ENCODE measurements around the gene SLC25A41.
"Not testable (repeated sequence)": the region's sequence is repeated elsewhere in the genome, so short reads cannot be mapped to it uniquely, and the experiment has no call there.

Gene SLC25A41

DNA sequence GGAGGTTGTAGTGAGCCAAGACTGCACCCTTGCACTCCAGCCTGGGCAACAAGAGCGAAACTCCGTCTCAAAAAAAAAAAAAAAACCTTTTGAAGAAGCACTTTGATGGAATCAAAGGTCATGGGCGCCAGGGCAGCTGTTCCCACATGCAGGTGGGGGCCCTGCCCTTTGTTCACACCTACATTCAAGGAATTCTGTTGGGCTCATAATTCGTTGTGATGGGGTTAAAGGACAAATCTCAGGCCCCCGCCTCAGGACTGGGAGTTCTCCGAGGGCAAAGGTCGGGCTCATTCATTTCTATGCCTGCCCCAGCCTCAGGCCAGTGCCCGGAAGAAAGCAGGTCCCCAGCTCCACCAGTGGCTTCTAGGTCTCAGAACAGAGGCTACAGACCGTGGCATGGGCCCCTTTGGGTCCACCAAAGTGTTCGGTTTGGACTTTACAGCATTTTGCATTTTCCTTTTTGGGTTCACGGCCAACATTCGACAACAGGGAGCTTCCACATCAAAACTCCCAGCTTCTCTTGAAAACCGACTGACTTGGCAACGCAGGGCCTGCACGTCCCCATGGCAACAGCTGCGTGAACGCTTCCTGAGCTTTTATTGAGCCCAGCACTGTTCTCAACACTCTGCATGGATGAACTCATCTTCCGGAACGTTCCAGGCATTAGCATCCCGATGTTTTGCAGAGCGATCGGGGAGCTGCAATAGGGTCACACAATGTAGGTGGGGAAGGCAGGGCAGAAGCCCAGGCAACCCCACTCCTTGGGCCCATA, 30.5 kb downstream of the SLC25A41 start:
- FAIRE-seq: no peak

DNA sequence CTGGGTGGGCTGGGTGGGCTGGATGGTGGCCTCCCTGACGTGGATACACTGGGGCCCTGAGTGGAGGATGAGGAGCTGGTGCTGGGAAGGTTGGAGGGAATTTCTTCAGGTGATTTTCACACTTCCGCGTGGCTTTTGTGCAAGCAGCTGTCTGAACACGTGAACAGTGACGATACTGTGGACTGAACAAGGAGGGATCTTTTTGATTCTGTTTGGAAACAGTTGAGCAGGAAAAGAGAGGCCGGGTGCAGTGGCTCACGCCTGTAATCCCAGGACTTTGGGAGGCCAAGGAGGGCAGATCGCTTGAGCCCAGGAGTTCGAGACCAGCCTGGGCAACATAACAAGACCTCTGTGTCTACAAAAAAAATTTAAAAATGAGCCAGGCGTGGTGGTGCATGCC, 31.5 kb downstream of the SLC25A41 start:
- no peak for FAIRE-seq

DNA sequence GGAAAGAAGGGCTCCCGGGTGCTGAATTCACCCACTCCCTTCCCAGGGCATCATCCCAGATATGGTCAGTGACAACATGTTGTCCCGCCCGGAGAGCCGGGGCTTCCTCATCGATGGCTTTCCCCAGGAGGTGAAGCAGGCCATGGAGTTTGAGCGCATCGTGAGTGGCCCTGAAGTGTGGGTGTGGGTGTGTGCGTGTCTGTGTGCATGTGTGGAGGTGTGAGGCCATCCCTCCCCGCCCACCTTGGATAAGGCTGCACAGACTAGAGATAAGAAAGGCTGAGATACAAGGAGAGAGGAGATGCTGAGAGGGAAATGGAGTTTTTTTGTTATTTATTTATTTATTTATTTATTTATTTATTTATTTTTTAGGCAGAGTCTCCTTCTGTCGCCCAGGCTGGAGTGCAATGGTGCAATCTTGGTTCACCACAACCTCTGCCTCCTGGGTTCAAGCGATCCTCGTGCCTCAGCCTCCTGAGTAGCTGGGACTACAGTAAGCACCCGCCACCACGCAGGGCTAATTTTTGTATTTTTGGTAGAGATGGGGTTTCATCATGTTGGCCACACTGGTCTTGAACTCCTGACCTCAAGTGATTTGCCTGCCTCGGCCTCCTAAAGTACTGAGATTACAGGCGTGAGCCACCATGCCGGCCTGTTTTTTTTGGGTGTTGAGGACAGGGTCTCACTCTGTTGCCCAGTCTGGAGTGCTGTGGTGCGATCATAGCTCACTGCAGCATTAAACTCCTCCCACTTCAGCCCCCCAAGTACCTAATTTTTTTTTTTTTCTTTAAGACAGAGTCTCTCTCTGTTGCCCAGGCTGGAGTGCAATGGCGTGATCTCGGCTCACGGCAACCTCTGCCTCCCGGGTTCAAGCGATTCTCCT, 33.3 kb downstream of the SLC25A41 start:
- FAIRE-seq: not testable (repeated sequence)

DNA sequence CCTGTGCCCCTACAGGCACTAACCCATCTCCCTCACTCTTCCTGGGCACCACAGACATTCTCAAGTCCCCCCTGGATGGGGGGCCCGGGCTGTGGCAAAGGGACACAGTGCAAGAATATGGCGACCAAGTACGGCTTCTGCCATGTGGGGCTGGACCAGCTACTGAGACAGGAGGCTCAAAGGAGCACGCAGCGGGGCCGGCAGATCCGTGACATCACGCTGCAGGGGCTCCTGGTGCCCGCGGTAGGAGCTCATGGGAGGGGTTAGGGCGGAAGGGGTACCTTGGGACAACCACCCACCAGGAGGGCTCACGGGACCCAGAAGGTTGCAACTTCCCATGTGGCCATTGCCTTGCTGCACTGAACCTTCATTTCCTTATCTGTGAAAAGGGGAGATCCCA, 37.3 kb downstream of the SLC25A41 start:
- no peak for FAIRE-seq

DNA sequence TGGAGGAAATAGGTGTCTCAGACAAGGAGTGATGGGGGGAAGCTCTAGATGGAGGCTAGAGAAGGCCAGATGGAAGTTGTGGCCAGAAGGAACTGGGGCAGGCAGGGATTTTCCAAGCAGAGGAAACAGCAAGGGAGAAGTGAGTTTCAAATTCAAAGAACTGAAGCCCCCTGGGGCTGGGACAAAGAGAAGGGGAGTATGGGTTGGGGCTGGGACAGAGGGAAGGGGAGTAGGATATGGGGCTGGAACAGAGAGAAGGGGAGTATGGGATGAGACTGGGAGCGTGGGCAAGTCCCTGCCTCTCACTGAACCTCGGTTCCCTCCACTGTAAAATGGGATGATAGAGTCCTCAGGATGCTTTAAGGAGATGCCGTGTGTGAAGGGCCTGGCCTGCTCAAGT, 38.7 kb downstream of the SLC25A41 start:
- FAIRE-seq: no peak

DNA sequence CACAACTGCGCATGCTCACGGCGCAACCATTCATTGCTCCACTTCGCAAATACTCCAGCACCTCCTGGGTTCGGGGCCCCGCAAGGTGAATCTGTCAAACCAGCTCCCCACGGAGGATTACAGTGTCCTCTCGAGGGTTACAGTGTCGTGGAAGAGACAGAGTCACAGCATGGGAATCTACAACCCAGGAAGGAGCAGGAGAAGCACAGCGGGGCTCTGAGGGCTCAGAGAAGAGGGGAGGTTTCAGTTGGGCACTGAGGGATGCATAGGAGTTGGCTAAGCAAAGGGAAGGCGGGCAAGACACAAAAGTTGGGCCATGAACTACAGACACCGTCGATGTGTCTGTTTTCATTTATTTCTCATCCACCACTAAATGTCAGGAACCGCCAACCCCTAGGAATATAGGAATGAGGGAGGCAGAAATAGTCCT, 39.6 kb downstream of the SLC25A41 start:
- FAIRE-seq: no peak

DNA sequence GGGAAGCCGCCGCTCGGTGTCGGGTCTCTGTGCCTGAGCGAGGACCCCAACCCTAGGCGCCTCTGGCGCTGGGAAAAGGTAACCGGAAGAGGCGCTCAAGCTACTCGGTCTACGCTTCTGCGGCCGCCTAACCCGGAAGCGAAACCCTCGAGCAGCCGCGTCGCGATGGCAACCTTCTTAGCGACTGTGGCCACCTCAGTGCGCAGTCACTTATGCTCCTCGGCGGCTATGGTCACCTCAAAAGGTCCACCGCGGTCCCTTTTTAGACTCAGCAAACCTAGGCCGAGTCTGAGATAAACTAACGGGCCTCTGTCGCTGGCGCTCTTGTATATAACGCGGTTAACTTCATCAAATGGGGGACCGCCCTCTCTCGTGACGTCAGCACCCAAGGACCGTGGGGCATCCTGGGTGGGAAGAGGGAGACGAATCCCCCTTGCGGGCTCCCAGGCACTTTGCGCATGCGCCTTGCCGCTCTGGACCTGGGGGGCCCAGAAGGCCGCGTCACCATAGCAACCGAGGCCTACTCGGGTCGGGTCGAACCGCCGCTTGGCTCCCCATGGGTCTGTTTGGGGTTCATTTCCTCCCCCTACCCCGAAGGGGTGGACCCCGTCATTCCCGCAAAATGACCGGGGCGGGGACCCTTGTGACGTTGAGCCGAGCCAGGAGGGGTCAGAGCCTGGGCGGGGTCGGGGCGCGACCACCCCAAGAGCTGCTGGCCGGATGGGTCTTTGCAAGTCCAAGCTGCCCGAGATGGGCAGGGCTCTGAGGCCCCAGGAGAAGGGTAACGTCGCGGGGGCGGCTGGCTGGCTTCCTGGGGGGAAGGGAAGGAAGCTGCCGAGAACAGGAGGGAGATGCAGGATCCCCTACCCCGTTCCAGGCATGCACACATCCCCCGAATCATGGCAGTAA, 40.2 kb downstream of the SLC25A41 start, which contains the start of gene GTF2F1:
Gene GTF2F1 (minus strand): TSS at position 91 of the 909 bp plus-strand sequence. CDS start 169 bp downstream, outside the sequence.
- peak; percentile 94 for FAIRE-seq

DNA sequence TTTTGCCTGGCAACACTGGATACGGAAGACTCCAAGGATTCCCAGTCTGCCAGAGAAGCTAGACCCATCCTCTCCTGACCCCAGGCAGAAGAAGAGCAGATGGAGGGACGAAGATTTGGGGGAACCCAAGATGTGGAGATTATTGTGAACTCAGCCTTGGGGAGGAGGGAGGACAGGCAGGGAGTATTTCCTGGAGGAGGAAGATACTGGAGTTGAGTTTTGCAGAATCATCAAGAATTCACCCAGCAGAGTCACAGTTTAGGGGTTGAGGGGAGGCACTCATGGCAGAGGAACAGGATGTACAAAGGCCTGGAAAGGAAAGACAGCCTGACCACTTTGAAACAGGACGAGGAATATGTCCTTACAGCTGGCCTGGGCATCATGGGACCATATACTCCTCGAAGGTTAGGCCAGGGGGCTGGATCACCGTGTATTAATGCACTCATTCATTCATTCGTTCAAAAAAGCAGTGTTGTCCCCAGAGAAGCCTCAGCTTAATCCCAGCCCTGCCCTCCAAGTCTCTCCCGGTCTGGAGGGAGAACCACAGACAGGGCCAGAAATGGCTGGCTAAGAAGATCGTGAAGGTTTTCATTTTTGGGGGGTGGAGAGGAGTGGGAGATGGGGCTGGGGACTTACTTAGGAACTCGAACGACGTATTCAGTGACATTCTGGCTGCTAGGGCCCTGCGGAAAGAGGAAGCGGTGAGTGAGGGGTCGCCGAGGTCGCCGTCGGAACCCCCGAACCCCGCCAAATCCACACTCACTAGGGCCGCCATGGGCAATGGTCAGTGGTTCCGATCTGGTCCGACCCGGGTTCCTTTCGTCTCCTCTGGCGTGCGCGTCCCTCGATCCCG, 41.1 kb downstream of the SLC25A41 start:
- no peak for FAIRE-seq

DNA sequence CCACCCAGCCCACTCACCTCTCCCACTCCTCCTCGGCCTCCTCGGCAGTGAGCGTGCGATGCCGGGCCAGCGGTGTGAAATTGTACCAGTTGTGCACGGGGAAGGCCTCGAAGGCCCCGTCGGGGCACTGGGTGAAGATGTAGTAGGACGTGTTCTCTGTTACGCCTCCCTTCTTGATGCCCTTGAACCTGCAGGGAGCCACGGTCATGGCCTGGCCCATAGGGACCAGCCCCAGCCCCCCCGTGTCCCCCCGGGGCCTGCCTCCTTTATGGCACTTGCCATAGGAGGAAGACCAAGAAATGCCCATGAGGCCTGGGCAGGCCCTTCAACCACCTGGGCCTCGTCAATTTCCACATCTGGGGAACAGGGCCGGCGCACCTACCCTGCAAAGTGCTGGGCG, 46.2 kb downstream of the SLC25A41 start:
- no peak for FAIRE-seq

DNA sequence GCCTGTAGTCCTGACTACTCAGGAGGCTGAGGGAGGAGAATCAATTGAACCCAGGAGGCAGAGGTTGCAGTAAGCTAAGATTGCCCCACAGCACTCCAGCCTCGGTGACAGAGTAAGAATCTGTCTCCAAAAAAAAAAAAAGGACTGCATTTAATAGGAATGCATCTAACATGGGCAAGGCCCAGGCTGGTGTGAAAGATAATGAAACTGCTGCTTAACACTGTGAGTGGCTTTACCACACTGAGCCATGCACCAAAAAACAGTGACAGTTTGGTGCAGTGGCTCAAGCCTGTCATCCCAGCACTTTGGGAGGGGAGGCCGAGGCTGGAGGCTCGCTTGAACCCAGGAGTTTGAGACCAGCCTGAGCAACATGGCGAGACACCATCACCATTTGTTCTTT, 49.2 kb downstream of the SLC25A41 start:
- no peak for FAIRE-seq

DNA sequence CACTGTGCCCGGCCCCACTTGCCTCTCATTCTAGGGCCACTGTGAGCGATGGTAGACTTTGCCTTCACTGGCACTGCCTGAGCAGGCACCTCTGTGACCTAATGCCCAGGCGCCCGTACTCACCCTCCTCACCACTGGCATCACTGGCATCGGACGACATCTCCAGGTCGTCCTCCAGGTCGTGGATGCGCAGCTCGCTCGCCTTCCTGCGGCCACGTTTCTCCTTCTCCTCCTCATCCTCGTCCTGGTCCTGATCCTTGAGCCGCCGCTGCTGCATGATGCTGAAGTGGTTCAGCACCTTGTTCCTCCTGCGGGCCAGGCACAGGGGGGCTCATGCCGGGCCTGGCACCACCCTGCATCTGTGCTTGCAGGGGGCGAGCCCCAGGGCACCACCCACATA, 50.4 kb downstream of the SLC25A41 start:
- no peak for FAIRE-seq

DNA sequence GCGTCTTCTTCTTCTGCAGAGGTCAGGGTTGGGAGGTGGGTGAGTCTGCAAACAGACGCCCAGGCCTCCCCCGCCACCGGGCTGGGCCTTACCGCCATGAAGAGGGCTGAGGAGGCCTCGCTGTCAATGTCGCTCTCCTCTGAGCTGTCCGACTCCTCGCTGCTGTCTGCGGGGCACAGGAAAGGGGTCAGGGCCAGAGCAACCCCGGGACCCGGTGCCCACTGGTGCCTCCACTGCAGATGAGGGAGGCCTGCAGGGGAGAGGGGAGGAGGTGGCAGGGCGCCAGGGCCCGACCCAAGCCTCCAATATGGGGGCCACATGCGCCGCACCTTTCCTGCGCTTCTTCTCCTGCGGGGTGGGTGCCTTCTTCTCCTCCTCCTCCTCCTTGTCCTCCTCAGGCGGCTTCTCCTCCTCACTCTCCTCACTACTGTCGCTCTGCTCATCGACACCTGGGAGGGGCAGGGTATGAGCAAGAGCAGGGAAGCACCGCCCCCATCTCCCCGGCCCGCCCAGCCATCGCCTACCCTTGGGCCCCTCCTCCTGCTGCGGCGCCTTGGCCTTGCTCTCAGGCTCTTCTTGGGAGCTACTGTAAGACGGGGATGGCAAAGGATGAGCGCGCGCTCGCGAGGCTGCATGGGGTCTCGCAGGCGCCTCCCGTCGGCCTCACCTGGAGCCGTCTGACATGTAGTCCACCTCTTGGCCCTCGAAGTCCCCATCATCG, 52.4 kb downstream of the SLC25A41 start:
- FAIRE-seq: no peak

DNA sequence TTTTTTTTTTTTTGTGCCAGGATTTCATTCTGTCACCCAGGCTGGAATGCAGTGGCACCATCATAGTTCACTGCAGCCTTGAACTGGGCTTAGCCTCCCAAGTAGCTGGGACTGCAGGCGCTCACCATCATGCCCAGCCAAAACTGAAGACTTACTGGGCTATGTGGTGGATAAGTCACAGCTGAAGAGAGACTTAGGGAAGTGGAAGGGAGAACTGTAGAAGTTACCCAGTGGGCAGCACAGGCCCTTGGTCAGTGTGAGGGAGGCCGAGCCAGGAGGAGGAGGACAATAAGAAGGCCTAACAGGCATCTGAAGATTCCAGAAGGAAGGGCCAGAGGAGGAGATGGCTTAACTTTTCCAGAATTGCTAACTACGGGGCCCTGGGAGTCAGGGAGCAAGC, 53.8 kb downstream of the SLC25A41 start:
- no peak for FAIRE-seq

DNA sequence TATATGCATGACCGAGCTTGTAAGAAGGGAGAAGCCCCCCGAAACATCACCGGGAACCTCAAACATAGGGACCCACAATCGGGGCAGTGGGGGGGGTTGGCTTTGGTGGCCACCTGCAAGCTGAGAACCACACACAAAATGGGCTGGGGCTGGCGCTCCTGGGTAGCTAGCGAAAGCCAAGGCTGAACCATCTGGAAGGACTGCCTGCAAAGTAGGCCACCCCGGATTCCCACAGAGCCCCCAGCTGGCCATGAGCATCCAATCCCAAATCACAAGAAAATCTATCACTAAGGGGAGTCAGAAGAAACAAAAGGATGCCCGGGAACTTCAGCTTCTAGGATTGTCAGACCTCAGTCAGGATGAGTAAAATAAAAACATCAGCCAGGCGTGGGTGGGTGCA, 55.1 kb downstream of the SLC25A41 start:
- no peak for FAIRE-seq

DNA sequence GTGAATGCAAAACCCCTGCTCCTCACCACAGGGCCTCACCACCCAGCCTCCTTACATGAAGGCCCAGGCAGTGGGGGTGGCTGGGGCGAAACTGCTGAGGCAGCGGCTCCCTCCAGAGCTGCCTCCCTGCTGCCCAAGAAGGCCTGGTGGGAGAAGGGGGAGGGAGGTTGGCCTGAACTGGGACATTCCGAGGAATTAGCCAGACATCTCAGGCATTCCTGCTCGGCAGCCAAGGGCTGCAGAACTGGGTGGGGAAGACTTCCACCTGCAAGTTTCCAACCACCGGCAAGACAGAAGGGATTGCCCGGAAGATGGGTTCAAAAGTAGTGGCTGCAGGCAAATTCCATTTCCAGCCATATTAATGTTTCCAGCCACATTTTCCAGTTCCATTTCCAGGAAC, 55.5 kb downstream of the SLC25A41 start:
- no peak for FAIRE-seq

DNA sequence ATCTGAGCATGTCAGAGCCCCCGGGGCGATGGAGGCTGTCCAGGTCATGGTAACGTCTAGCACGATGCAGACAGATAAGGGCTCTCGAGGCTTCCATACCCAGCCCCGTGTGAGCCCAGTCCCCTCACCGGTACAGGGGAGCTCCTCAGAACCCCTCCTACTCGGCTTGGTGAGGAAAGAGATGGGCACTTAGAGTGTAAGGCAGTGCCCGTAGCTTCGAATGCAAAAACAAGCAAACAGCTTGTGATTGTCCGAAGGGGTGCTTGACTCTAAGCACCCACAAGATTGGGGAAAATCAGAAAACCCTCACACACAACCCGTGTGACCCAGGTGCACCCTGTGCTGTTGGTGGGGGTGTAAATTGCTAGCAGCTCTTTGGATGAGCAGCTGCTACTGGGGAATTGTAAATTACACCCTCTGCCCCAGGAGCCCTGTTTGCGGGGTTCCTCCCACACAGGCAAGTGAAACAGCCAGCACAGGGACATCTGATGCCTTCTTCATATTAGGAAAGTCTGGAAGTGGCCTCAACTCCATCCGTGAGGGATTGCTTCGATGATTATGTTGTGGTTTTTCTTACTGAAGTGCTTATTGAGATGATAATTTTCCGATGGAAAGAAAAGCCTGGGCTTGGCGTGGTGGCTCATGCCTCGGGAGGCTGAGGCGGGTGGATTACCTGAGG, 56.9 kb downstream of the SLC25A41 start:
- no peak for FAIRE-seq
